HG03469 (cell line): ENCODE measurements around the gene SLC34A3.

Experiments used
- ATAC-seq: cut with Tn5 transposase; IDR thresholded peaks from one replicate; pipeline ENCODE4 v1.9.1; 2021; ENCODE audit warnings: mild to moderate bottlenecking, moderate library complexity, moderate number of reproducible peaks; ENCODE audit not compliant: unreplicated experiment

Gene SLC34A3

DNA sequence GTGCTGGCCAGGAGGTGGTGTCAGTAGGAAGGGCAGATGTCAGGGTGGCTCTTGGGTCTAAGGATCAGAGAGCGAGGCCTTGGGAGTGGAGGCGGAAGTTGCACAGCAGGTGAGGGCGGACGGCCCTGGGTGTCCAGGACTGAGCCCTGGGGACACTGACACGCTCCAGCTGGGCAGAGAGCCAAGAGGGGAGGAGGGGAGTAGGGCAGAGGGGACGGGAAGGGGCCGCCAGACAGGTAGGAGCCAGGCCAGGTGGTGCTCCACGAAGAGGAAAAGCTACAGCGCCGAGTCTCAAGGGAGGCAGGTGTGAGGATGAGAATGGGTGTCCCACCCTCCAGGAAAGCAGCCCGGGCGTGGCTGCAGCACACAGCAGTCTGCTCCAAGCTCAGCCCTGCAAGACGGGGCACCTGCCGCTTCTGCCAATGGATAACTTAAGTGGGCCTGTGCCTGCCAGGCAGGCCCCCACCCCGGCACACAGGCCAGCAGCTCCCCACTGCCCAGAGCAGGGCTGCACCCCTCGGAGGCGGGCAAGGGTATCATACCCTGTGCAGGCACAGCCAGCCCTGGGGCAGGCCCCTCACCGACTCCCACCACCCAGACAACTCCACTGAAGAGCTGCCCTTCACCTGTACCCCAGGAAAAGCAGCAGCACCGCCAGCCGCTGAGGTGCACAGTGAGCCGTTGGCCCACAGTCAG is 35.0 kb upstream of the SLC34A3 start:
- ATAC-seq: no peak

DNA sequence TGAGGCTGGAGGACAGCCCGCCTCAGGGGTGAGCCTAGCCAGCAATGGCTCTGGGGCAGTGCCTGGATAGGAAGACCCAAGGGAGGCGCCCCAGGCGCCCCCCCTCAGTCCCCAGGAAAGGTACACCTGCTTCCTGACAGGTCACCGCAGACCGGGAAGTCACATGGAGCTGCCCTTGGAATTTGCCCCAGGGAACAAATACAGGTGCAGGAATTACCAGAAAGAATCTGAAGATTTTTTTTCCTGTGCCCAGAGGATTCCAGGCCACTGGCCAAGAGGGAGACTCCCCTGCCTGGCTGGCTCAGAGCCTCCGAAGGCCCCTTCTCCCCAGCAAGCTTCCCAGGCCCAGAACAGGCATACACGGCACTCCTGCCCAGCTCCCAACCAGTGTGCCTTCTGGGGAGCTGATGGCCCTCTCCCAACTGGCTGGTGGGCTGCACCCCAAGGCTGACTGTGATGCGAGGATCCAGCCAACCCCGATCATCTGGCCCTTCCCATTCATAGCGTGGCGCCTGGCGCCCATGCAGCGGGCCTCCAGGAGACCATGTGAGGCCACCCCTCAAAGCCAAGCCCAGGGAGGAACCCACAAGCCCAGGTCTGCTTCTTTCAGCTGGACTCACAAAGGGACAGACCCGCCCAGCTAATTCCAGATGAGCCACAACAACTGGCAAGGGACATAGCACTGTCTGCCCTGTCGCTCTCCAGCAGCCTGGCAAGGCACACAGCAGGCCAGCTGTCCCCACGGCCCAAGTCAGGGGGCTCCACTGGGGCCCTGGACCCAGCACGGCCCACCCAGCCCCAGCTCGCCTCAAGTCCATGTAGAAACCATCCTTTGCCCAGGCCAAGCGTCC is 32.4 kb upstream of the SLC34A3 start:
- no peak for ATAC-seq

GRCh38 chr9:137198902-137199283 is 31.8 kb upstream of the SLC34A3 start:
- no peak for ATAC-seq

DNA sequence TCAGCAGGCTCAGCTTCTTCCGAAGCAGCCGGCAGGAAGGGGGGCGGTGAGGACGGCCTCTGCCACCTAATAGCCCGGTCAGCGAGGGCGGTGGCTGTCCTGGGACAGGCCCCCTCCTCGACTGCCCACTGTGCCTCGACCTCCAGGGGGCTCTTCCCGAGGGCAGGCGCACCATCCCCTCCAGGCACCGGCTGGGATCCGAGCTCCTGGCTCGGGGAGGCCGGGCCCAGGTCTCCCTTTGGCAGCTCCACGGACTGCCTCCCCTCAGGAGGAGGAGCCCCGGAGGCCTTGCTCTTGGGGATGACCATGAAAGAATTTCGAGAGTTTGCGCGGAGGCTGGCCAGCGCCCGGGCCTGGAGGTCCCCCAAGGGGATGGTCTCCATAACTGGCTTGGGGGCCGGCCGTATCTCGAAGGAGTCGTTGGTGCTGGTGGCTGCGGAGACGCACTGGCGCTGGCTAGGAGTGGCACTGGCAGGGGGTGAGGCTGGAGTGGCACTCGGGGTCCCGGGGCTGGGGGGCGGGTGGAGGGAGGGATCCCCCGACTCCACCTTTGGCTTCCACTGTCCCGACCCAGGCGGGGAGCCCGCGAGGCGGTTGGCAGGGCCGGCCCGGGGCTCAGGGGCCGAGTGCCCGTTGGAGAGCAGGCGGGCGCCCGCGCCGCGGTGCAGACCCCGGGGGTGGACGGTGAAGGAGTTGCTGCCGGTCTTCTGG is 31.1 kb upstream of the SLC34A3 start:
- ATAC-seq: no peak

- ATAC-seq: peak; percentile 61
These were observed 30.1 kb upstream of the SLC34A3 start, which contains the start of gene TPRN for GRCh38 chr9:137200311-137201204. Gene TPRN (minus strand): TSS chr9:137200741. CDS start chr9:137200711, 30 bp downstream.

- no peak for ATAC-seq
These were observed 29.4 kb upstream of the SLC34A3 start for GRCh38 chr9:137201205-137201868.

DNA sequence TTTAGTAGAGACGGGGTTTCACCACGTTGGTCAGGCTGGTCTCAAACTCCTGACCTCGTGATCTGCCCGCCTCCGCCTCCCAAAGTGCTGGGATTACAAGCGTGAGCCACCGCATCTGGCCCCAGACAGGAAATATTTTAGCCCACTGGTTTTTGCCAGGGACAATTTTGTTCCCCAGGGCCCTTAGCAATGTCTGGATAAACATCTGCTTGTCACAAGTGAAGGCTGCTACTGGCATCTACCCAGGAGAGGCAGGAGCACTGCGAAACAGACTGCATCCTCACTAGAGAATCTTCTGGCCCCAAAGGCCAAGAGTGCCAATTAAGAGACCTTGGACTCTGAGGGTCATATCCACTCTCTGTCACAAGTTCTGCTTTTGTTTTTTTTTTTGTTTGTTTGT is 27.7 kb upstream of the SLC34A3 start:
- no peak for ATAC-seq

GRCh38 chr9:137204731-137205125 is 26.0 kb upstream of the SLC34A3 start:
- no peak for ATAC-seq

DNA sequence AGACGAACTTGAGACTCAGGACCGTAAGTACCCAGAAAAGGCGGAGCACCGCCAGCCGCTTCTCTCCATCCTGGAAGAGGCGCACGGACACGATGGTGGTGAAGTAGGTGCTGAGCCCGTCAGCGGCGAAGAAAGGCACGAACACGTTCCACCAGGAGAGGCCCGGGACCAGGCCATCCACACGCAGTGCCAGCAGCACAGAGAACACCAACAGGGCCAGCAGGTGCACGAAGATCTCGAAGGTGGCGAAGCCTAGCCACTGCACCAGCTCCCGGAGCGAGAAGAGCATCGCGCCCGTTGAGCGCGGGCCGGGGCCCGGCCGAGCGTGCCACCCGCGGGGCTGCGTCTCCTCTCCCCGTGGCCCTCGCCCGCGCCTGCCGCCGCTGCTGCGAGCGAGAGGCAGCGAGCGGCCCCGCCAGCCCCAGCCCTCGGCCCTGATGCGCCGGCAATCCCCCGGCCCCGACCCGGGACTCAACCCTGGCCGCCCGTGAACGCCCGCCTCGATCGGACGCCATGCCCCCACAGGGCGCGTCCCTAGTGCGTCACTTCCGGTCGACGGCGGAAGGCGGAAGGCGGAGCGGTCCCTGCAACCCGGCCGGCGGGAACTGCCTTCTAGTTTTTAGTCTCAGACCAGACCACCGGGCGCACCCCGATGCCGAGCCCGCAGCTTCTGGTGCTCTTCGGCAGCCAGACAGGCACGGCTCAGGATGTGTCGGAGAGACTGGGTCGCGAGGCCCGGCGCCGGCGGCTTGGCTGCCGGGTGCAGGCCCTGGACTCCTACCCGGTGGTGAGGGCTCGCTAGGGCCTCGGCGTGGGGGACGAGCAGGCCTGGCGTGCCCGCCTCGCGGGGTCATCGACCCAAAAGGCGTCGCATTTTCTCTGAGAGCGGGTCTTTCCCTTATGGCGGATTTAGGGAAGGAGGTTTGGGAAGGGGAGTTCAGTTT is 25.3 kb upstream of the SLC34A3 start, which contains the start of the genes NDOR1 and TMEM203:
Gene NDOR1, plus strand, starts transcription at position 575 of the 944 bp plus-strand sequence. Its CDS starts 78 bp downstream, at position 653.
Gene TMEM203, minus strand, starts transcription at position 523 of the 944 bp plus-strand sequence. Its CDS starts 234 bp downstream, at position 289.
- peak; percentile 36 for ATAC-seq

DNA sequence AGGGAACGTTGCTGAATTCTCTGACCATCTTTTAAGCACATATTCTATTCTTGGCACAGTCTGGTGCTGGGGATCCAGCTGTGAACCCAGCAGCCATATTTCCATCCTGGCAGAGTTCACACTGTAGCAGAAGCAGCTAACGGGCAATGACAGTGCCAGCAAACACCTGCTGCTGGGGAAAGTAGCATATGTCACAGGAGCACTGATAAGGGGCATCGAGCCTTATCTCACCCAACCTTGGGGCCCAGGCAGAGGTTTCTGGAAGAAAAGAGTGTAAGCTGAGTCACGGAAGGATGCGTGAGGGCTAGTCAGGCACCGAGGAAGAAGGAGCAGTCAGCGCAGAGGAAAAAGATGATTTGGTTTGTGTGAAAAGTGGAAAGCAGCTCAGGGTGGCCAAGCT is 24.1 kb upstream of the SLC34A3 start:
- ATAC-seq: no peak

GRCh38 chr9:137211532-137211931 is 19.2 kb upstream of the SLC34A3 start:
- ATAC-seq: no peak

DNA sequence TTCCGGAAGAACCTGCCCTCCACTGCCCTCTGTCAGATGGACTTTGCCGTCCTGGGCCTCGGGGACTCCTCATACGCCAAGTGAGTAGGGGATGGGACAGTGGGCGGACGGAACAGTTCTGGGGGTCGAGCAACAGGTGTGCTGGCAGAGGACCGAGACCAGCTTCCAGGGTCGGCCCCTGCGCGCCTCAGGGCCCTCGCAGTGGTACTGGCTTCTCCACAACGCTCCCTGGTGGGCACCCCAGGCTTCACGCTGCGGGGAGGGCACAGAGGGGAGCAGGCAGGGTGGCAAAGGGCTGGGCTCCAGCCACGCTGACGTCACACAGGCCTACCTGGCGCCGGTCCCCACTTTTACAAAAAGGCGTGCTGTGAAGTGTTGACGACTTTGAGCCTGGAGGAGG is 18.2 kb upstream of the SLC34A3 start:
- no peak for ATAC-seq

DNA sequence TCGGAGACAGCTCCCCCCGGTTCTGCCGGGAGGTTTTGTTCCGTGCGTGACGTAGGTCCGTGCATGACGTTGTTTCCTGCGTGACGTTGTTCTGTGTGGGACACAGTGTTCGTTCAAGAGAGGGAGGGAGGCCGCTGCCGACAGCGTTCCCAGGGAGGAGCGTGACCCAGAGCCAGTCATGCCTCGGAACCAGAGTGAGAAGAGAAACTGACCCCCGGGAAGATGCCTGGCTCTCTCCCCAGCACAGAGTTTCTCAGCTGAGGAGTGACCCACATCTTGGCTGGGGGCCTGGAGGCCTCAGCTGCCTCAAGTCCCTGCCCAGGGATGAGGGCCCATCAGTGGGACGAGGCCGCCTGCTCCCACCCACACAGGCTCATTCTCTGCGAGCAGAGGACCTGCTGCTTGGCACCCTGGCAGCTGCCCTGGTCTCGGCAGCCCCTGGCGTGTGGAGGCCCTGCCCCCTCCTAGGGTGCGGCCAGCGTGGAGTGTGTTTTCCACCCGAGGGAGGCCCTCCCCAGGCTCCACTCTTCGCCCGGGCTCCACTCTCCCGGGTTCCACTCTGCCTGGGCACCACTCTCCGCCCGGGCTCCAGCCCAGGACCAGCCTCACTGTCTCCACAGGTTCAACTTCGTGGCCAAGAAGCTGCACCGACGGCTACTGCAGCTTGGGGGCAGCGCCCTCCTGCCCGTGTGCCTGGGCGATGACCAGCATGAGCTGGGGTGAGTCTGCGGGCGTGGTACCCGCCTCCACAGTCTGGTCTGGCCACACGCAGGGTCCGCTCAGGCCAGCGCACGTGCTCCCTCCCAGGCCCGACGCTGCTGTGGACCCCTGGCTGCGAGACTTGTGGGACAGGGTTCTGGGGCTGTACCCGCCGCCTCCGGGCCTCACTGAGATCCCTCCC is 17.3 kb upstream of the SLC34A3 start:
- no peak for ATAC-seq

DNA sequence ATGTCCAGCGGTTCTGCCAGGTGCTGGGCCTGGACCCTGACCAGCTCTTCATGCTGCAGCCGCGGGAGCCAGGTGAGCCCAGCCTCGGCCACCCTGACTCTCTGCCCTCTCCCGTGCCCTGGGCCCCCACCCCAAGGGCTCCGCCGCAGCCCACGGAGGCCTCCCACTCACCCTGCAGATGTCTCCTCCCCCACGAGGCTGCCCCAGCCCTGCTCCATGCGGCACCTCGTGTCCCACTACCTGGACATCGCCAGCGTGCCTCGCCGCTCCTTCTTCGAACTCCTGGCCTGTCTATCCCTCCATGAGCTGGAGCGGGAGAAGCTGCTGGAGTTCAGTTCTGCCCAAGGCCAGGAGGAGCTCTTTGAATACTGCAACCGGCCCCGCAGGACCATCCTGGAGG is 16.1 kb upstream of the SLC34A3 start:
- no peak for ATAC-seq

- no peak for ATAC-seq
These were observed 15.3 kb upstream of the SLC34A3 start for GRCh38 chr9:137215196-137215986.

GRCh38 chr9:137216188-137216965 is 14.3 kb upstream of the SLC34A3 start:
- no peak for ATAC-seq
